Cardiac septum (tissue), 1 donor: ENCODE data around the gene BCO1. TPM values are rescaled to one million over a fixed set of nuclear protein-coding genes. Genes with fewer than 3 reads are reported as not detected.
"Not testable (repeated sequence)": the region's sequence is repeated elsewhere in the genome, so short reads cannot be mapped to it uniquely, and the experiment has no call there.

Experiments used
- DNase-seq: peaks from one replicate; pipeline ENCODE4 v3.0.0-alpha.2; 2020; ENCODE audit warnings: low spot score
- intact Hi-C: fragments of 100-400 bp; cut with DNase I; formaldehyde crosslinking; loops from one replicate; pipeline ENCODE4 v1.14.0; 2022
- long read RNA-seq: library from polyadenylated mRNA; unstranded; transcript quantifications from one replicate; pipeline ENCODE4 v2.0.0, GENCODE V29; 2021
- total RNA-seq: library from RNA; stranded (reverse); fragmentation: NEBNext Ultra II Directional; extraction: Animal tissue kit (Norgen Biotek cat#: 25700); gene quantifications from one replicate; pipeline ENCODE4 v1.2.1, GENCODE V29; 2021
- donor health status: DM: no; HTN: no; CAD: no.

The BCO1 gene
- not detected for total RNA-seq
- long read RNA-seq, result 0 reads

DNA sequence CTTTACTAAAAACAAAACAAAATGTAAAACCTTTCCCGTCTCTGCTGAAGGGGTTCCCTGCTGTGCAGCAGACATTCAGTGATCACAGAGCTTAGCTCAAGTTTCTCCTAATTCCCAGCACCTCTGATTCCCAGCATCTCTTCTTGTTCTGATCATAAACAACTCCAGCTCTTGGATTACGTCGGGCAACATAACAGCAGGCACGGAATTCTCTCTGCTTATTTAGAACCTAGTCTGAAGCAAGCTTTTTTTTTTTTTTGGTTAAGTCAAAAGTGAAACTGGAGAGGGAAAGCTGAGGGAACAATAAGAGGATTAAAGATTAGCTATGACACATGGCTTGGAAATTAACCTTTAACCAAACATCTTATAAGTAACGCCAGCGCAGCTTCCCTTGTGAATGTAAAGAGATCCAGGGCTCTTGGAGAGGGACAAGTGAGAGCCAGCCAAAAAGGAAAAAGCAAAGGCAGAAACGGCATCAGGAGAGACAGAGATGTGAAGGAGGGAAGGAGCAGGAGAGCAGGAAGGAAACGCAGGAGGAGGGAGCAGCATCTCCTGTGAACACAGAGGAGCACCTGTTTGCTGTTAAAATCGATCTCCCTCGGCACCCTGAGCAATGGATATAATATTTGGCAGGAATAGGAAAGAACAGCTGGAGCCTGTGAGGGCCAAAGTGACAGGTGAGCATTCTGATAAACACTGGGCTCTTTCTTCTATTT is at the start of gene BCO1:
TSS of gene BCO1 (plus strand) at position 394 of the 716 bp plus-strand sequence. CDS start at position 614, 220 bp downstream.
- intact Hi-C loops, result no loop called here

GRCh38 chr16:81189100-81189664 is 49.3 kb upstream of the BCO1 start:
- intact Hi-C loops, result loop anchor here (10.0 kb wide), 1 partner anchor 94 kb away; the partner anchor contains the start of gene GCSH
- no peak for DNase-seq

More for the DNA sequence above, at the start of gene BCO1:
- no peak for DNase-seq

- no peak for DNase-seq
- intact Hi-C loops, result no loop called here
Observed at GRCh38 chr16:81190667-81191066, 47.8 kb upstream of the BCO1 start.

GRCh38 chr16:81195885-81196534 is 42.5 kb upstream of the BCO1 start:
- intact Hi-C loops, result no loop called here
- DNase-seq, result no peak

GRCh38 chr16:81198635-81199034 is 39.9 kb upstream of the BCO1 start:
- intact Hi-C loops, result no loop called here
- DNase-seq, result no peak

GRCh38 chr16:81201267-81201666 is 37.2 kb upstream of the BCO1 start:
- no peak for DNase-seq
- intact Hi-C loops, result loop anchor here (10.0 kb wide), 2 partner anchors 124 to 534 kb away; no protein-coding TSS in a partner anchor

- intact Hi-C loops, result loop anchor here (10.0 kb wide), 2 partner anchors 120 to 530 kb away; no protein-coding TSS in a partner anchor
- no peak for DNase-seq
Observed at GRCh38 chr16:81204798-81205680, 33.5 kb upstream of the BCO1 start.

GRCh38 chr16:81207076-81207475 is 31.4 kb upstream of the BCO1 start:
- DNase-seq, result no peak
- intact Hi-C loops, result loop anchor here (10.0 kb wide), 2 partner anchors 118 to 528 kb away; no protein-coding TSS in a partner anchor

DNA sequence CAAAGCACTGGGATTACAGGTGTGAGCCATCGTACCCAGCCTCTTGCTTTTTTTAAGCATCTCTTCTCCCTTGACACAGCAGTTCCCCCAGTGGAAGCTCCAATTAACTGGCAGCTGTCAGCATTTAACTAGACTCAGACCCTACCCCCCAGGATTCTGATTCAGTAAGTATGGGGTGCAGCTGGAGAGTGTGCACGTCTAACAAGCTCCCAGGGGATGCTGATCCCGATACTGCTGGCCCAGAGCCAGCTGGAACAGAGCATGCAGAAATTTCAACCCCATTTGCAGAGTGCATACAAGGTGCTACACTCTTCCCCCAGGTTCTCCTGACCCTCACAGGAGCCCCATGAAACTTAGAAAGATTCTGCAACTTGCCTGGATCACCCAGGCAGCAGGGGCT is 27.7 kb upstream of the BCO1 start:
- no peak for DNase-seq
- intact Hi-C loops, result no loop called here

- no peak for DNase-seq
- intact Hi-C loops, result no loop called here
Observed at GRCh38 chr16:81212830-81213465, 25.5 kb upstream of the BCO1 start.

GRCh38 chr16:81214745-81215166 is 23.7 kb upstream of the BCO1 start:
- DNase-seq, result no peak
- intact Hi-C loops, result no loop called here

DNA sequence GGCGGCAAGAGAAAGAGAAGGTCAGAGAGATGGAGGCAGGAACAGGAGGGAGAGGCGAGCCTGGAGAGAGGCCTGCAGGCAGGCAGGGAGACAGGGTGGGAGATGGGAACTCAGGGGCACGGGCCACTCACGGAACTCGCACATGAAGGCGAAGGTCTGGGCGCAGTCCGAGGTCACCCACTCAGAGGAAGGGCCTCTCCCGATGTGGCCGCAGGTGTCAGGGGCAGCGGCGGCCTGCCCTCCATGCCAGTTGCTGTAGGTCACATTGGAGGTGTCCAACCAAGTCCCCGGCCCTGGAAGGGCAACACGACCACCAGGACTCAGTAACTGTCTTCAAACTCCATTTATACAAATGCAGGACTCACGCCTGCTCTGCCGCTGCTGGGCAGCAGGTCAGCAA is 22.4 kb upstream of the BCO1 start:
- DNase-seq, result no peak
- intact Hi-C loops, result no loop called here

DNA sequence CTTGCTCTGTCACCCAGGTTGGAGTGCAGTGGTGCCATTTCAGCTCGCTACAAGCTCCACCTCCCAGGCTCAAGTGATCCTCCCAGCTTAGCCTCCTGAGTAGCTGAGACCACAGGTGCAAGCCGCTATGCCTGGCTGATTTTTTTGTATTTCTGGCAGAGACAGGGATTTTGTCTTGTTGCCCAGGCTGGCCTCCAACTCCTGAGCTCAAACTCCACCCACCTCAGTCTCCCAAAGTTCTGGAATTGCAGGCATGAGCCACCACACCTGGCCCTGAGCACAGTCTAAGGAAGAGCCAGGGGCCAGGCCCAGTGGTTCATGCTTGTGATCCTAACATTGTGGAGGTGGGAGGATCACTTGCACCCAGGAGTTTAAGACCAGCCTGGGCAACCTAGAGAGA is 21.8 kb upstream of the BCO1 start:
- intact Hi-C loops, result no loop called here
- DNase-seq, result no peak

- intact Hi-C loops, result no loop called here
Observed at GRCh38 chr16:81219151-81219550, 19.3 kb upstream of the BCO1 start.

GRCh38 chr16:81220349-81220748 is 18.1 kb upstream of the BCO1 start:
- no peak for DNase-seq
- intact Hi-C loops, result no loop called here

More at GRCh38 chr16:81219151-81219550, 19.3 kb upstream of the BCO1 start:
- DNase-seq, result no peak

DNA sequence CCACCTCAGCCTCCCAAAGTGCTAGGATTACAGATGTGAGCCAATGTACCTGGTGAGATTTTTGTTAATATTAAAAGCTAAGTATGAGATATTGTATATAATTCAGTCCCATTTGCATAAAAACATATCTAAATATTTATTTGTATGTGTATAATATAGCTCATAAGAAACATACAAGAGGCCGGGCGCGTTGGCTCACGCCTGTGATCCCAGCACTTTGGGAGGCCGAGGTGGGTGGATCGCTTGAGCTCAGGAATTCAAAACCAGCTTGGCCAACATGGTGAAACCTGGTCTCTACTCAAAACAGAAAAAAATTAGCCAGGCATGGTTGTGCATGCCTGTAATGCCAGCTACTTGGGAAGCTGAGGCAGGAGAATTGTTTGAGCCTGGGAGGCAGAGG is 16.8 kb upstream of the BCO1 start:
- intact Hi-C loops, result no loop called here

DNA sequence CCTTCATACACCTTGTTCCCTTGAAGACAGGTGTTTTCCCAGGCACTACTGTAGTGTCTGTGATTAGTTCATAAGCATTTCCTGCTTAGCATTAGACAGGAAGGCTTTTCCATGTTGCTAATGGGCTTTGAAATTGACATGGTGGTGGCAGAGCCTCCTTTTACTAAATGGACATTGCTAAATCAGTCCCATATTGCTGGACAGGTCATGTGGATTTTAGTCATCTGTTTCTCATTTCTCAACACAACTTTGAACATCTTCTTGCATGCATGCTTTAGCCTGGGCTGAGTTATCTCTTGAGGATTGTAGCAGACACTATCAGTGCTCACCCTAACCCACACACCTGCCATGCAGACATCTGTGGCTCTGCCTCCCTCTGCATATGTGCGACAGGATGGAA is 13.7 kb upstream of the BCO1 start:
- no peak for DNase-seq
- intact Hi-C loops, result no loop called here

More for the DNA sequence above, 16.8 kb upstream of the BCO1 start:
- no peak for DNase-seq

- intact Hi-C loops, DNase-seq: not testable (repeated sequence)
Observed at GRCh38 chr16:81225697-81226096, 12.8 kb upstream of the BCO1 start.

DNA sequence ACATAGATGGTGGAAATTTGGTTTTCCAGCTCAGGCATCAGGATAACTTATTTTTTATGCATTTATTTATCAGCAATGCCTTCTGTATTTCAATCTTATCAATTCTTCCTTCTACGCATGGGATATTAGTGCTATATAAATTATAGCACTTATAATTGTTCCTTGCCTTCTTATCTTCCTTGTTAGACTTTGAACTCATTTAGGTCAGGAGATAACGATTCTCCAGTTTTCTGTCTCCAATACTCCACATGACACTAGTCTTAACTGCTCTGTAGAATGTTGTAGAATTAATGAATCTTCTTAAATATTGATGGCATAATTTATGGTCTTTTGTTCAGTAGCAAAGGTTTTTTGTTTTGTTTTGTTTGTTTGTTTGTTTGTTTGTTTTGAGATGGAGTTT is 10.7 kb upstream of the BCO1 start:
- DNase-seq, result no peak
- intact Hi-C loops, result no loop called here
